ENCODE data around the gene PLEKHH3.

GRCh38 chr17:42665581-42666001 is 11.2 kb downstream of the PLEKHH3 start:
- TF ChIP-seq CTCF (IDR thresholded peaks at IDR 0.05) (no peak), POLR2A (IDR thresholded peaks at IDR 0.05) (no peak)
